ENCODE data around the gene RMI2.

The RMI2 gene

GRCh38 chr16:11319529-11320146, 25.6 kb upstream of the RMI2 start:
- no peak for TF ChIP-seq ZC3H10 (CRISPR knock-in tag; IDR thresholded peaks at IDR 0.05)
- ATAC-seq = peak; percentile 42; the same call in 1 of the 3 replicates

GRCh38 chr16:11320170-11320569, 25.1 kb upstream of the RMI2 start:
- ATAC-seq = no peak
- no peak for TF ChIP-seq TSHZ2 (CRISPR knock-in tag; IDR thresholded peaks at IDR 0.05)
- TF ChIP-seq, protein P1, sequence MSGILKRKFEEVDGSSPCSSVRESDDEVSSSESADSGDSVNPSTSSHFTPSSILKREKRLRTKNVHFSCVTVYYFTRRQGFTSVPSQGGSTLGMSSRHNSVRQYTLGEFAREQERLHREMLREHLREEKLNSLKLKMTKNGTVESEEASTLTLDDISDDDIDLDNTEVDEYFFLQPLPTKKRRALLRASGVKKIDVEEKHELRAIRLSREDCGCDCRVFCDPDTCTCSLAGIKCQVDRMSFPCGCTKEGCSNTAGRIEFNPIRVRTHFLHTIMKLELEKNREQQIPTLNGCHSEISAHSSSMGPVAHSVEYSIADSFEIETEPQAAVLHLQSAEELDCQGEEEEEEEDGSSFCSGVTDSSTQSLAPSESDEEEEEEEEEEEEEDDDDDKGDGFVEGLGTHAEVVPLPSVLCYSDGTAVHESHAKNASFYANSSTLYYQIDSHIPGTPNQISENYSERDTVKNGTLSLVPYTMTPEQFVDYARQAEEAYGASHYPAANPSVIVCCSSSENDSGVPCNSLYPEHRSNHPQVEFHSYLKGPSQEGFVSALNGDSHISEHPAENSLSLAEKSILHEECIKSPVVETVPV (CRISPR knock-in tag; IDR thresholded peaks at IDR 0.05) = no peak
- TF ChIP-seq POU6F1 (CRISPR knock-in tag; IDR thresholded peaks at IDR 0.05; ENCODE audit: borderline replicate concordance, low read depth) = no peak
- TF ChIP-seq, protein P2, sequence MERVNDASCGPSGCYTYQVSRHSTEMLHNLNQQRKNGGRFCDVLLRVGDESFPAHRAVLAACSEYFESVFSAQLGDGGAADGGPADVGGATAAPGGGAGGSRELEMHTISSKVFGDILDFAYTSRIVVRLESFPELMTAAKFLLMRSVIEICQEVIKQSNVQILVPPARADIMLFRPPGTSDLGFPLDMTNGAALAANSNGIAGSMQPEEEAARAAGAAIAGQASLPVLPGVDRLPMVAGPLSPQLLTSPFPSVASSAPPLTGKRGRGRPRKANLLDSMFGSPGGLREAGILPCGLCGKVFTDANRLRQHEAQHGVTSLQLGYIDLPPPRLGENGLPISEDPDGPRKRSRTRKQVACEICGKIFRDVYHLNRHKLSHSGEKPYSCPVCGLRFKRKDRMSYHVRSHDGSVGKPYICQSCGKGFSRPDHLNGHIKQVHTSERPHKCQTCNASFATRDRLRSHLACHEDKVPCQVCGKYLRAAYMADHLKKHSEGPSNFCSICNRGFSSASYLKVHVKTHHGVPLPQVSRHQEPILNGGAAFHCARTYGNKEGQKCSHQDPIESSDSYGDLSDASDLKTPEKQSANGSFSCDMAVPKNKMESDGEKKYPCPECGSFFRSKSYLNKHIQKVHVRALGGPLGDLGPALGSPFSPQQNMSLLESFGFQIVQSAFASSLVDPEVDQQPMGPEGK (CRISPR knock-in tag; IDR thresholded peaks at IDR 0.05; ENCODE audit: borderline replicate concordance) = no peak
- TF ChIP-seq ZC3H10 (CRISPR knock-in tag; IDR thresholded peaks at IDR 0.05) = no peak
- no peak for TF ChIP-seq ZNF70 (CRISPR knock-in tag; IDR thresholded peaks at IDR 0.05)
- TF ChIP-seq OSR1 (CRISPR knock-in tag; IDR thresholded peaks at IDR 0.05) = no peak

DNA sequence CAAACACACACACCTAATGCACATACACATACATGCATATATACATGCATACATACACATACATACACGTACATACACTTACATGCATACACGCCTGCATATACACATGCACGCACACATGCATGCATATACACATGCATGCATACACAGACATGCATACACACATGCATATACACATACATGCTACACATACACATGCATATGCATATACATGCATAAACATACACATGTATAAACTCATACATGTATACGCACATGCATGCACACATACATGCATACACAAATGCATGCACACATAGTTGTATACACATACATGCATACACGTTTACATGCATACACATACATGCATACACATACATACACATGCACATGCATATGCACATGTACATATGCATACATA, 23.6 kb upstream of the RMI2 start:
- no peak for ATAC-seq

More for the DNA sequence above, 23.6 kb upstream of the RMI2 start:
- TF ChIP-seq ZFP3 (CRISPR knock-in tag; IDR thresholded peaks at IDR 0.05) = no peak
- TF ChIP-seq ZNF8 (CRISPR knock-in tag; IDR thresholded peaks at IDR 0.05) = no peak
- TF ChIP-seq PPARA (CRISPR knock-in tag; IDR thresholded peaks at IDR 0.05; ENCODE audit: borderline replicate concordance) = no peak
- TF ChIP-seq POU6F1 (CRISPR knock-in tag; IDR thresholded peaks at IDR 0.05; ENCODE audit: borderline replicate concordance, low read depth) = no peak
- TF ChIP-seq SNAI2 (CRISPR knock-in tag; IDR thresholded peaks at IDR 0.05) = no peak
- TF ChIP-seq OSR1 (CRISPR knock-in tag; IDR thresholded peaks at IDR 0.05) = no peak
- no peak for TF ChIP-seq CSDC2 (CRISPR knock-in tag; IDR thresholded peaks at IDR 0.05)
- TF ChIP-seq ZNF565 (CRISPR knock-in tag; conservative IDR thresholded peaks at IDR 0.05; ENCODE audit: low read depth) = no peak
- TF ChIP-seq, protein P3, sequence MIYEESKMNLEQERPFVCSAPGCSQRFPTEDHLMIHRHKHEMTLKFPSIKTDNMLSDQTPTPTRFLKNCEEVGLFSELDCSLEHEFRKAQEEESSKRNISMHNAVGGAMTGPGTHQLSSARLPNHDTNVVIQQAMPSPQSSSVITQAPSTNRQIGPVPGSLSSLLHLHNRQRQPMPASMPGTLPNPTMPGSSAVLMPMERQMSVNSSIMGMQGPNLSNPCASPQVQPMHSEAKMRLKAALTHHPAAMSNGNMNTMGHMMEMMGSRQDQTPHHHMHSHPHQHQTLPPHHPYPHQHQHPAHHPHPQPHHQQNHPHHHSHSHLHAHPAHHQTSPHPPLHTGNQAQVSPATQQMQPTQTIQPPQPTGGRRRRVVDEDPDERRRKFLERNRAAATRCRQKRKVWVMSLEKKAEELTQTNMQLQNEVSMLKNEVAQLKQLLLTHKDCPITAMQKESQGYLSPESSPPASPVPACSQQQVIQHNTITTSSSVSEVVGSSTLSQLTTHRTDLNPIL (CRISPR knock-in tag; IDR thresholded peaks at IDR 0.05; ENCODE audit: low read depth) = no peak
- no peak for TF ChIP-seq TSHZ2 (CRISPR knock-in tag; IDR thresholded peaks at IDR 0.05)
- TF ChIP-seq RARB (CRISPR knock-in tag; IDR thresholded peaks at IDR 0.05) = no peak
- no peak for TF ChIP-seq ISL1 (CRISPR knock-in tag; IDR thresholded peaks at IDR 0.05)
- TF ChIP-seq ARNTL (CRISPR knock-in tag; IDR thresholded peaks at IDR 0.05; ENCODE audit: borderline replicate concordance, low read depth) = no peak
- TF ChIP-seq ZFP30 (CRISPR knock-in tag; IDR thresholded peaks at IDR 0.05) = no peak
- no peak for TF ChIP-seq GLIS3 (CRISPR knock-in tag; IDR thresholded peaks at IDR 0.05)

Data from SK-N-SH treated with all-trans-retinoic acid at 6 μM for 48 hours (cell line).